ENCODE measurements around the gene UBE2E2. TPM values are rescaled to one million over a fixed set of nuclear protein-coding genes. Genes with fewer than 3 reads are reported as not detected.

UBE2E2 gene
- total RNA-seq, 1 donor from 2014 or later, result 2.0 TPM

DNA sequence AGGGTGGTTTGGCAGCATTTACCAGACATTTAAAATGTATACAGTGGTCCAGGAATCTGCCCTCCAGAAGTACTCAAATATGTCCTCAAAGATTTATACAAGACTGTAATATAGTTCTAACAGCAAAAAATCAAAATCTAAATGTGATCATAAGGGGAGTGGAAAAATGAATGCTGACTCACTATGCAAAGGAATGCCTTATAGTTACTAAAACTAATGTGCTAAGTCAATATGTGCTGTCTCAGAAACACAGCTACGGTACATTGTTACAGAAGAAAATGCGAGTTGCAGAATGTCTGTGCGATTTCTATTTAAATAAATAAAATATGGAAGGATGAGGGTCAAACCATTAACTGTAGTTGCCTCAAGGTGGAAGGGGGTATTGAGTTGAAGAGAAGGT, 372.6 kb downstream of the UBE2E2 start:
- intact Hi-C loops (cut with micrococcal nuclease), result no loop called here

DNA sequence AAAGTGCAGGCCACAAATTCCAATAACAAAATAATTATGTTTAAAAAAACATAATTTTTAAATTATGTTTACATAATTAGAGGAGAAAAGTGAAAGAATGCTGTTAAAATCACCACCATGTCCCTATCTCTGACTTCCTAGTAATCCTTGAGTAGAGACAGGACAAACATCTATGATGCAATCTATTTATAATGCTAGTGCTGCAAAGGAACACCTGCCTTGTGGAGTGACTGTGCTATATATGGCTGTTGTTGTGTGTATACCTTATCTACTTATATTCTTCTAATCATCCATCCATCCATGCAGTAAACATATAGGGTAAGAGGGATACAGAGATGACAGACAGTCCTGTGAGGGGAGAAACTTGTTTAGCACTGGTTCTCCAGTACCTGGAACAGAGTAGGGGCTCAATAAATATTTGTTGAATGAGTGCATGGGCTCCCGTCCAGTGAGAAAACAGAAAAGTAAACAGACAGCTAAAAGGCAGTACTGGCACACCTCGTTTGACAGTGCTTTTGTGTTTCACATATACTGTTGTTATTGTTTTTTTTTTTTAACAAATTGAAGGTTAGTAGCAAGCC, 373.3 kb downstream of the UBE2E2 start:
- intact Hi-C loops (cut with micrococcal nuclease), result no loop called here

DNA sequence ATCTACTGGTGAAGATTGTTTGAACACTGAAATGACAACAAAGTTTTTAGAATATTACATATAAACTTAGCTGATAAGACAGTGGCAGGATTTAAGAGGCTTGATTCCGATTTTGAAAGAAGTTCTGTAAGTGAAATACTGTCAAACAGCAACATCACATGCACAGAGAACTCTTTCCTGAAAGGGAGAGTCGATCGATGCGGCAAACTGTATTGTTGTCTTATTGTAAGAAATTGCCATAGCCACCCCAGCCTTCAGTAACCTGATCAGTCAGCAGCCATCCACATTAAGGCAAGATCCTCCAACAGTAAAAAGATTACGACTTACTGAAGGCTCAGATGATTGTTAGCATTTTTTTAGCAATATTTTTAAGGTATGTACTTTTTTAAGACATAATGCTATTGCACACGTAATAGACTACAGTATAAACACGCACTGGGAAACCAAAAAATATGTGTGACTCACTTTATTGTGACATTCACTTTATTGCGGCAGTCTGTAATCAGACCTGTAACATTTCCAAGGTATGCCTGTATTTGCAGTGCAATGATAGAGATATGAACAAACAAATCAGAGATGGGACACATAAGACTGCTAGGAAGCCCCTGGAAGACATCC, 377.1 kb downstream of the UBE2E2 start:
- intact Hi-C loops (cut with micrococcal nuclease), result no loop called here

DNA sequence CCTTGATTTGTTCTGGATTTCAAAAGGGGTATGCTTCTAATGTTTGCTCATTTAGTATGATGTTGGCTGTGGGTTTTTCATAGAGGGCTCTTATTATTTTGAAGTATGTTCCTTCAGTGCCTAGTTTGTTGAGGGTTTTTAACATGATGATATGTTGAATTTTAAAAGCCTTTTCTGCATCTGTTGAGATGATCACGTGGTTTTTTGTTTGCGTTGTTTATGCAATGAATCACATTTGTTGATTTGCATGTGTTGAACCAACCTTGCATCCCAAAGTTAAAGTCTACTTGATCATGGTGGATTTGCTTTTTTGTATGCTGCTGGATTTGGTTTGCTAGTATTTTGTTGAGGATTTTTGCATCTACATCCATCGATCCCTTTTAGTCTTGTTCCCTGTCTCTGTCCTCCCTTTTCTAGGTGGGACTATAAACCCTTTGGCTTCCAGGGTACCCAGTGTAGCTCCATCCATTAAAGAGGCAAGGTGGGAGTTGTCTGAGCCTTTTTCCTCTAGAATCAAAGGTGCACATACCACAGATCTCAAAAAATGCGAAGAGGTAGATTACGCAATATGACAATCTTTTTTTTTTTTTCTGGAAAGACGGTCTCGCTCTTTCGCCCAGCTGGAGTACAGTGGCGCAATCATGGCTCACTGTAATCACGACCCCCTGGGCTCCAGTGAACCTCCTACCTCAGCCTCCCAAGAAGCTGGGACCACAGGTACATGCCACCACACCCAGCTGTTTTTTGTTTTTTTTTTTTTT, 381.0 kb downstream of the UBE2E2 start:
- intact Hi-C loops (cut with micrococcal nuclease), result no loop called here

DNA sequence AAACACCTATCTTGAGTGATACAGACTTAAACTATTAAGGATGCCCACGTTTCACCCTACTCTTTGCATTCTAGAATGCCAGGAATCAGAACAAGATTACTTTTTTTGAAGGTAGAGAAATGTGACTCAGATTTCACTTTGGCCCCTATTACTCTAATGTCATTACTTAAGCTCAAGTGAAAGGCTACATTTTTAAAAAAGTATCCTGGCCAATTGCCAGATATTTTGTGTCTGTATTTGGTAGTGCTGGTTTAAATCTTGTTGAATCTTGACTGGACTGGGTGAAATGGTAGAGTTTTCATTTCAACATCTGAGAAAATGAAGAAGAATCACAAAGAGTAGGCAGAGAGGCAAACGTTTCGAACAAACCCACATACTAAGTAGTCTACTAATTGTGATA, 384.4 kb downstream of the UBE2E2 start:
- intact Hi-C loops (cut with micrococcal nuclease), result no loop called here

DNA sequence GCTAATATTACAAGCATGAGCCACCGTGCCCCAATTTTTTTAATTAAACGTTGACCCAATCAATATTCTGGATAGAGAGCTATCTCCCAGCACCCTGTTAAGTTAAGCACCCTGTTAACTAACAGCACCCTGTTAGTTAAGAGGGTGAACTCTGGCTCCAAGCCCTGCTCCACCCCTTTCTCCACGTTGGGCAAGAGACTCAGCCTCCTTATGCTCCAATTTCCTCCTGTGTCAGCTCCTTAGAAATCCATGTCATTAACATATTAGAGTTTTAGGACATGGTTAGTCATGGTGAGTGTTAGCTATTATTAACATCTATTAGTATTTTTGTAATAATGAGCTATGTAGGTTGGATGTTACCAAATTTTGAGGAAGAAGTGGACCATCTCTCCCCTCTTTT, 385.4 kb downstream of the UBE2E2 start:
- intact Hi-C loops (cut with micrococcal nuclease), result no loop called here

DNA sequence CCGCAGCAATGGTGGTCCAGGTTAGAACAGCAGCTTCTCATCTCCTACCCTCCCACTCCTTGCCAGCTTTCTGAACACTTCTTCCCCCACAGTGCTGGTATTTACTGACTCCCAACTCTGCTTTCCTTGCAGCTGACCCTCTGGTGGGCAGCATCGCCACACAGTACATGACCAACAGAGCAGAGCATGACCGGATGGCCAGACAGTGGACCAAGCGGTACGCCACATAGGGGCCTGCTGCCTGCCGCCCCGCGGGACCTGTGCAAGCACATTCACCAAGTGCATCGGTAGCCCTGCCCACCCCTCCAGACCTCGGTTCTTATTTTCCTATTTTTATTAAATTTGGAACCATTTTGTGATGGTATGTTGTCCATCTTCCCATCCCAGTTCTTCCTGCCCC, 386.5 kb downstream of the UBE2E2 start:
- intact Hi-C loops (cut with micrococcal nuclease), result no loop called here

DNA sequence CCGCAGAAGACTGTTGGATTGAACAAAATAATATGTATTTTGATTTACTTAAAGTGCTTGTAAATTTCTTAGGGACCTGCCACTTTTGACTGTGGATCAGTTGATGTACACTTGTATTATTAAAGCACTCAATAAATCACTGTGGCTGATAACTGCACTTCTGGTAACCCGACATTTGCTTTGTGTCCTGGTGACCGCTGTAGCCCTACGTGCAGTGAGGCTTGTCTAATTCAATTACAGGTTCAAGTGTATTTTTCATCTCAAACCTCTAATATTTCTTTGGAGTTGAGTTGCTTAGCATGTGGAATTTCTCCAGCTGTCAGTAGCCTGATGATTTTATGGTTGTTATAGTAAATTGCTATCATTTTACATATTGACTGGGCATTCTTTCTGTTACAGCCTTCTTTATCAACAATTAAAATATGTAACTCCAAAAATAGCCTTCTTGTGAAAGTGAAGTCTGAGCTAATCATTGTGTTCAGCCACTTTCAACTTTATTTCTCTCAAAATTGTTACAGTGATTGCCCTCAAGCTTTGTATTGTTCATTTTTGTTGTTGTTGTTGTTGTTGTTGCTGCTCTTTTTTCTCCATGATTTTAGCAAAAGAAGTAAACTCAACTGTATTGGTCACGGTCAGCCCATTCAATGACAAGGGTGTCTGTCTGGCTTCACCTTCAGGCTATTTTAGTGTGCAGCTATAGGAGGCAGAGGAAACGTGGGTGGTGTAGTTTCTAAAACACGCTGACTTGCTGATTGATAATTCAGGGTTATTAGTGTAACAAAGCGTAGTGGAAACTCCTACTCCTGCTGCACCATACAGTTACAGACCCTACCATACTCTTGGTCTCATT, 387.5 kb downstream of the UBE2E2 start:
- intact Hi-C loops (cut with micrococcal nuclease), result no loop called here

DNA sequence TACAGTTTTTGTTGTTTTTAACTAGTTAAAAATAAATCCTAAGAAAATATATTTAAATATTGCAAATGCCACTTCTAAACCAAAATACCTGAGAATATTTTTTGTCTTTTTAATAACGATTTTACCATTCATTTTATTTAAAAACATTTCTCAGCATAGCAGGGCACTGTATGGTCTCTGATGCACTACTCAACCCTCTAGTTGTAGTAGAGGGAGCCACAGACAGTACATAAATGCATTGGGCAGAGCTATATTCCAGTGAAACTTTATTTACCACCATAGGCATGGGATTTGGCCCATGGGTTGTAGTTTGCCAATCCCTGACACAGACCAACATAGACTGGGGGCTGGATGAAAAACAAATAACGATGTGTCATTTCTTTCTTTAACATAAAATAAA, 388.2 kb downstream of the UBE2E2 start:
- intact Hi-C loops (cut with micrococcal nuclease), result no loop called here

DNA sequence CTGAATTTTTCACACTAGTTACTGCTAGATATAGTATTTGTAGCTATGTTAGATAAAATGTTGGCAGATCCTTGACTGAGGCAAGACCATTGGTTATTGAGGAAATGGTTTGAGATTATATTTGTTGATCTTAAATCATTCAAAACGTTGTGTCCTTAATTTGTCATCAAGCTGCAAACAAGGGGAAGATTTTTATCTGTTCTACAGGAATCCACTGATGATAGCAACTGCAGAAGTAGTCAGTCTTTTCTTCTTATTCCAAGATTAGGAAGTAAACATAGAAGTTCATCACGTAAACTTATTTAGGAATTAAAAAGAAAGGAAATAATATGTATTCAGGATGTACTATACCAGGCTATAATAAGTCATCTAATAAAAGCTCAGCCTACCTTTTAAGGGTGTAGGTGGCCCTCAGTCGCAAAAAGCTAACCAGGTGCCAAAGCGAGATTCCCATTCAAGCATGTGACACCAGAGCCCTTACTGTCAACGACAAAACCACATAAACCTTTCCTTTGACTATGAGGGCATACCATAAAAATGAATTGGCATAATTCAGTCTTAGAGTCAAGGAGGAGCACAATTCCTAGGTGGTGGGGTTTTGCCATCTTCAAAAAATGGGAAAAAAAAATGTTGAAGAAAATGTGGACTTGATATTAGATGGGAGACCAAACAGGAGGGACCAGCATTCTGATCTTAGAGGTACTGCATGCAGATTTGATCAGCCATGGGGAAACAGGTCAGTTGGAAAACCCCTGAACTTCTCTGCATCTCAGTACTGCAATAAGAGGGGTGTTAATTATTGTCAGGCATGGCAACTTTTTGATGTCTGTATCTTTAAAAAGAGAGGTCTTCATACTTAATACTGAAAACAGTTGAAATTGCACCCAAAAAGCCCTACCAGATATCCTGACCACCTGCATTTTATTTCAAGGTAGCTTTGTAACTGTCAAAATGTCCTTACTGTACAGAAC, 390.1 kb downstream of the UBE2E2 start:
- intact Hi-C loops (cut with micrococcal nuclease), result no loop called here

DNA sequence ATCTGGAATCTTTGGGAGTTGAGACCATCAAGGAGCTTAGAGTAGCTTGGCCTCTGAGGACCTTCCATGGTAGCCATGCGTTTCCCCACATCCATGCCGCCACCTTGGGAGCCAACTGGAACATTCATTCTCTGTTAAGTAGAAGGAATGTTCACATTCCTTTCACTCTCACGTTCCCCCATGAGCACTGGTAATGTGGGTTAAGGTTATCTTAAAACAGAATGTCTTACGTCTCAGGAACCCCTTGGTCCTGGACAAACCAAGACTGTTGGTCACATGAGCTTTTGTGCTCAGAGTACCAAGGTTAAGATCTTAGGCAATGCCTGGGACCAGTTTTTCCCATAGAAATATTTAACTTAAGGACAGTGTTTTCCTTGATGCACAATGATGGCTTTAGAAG, 390.9 kb downstream of the UBE2E2 start:
- intact Hi-C loops (cut with micrococcal nuclease), result no loop called here

DNA sequence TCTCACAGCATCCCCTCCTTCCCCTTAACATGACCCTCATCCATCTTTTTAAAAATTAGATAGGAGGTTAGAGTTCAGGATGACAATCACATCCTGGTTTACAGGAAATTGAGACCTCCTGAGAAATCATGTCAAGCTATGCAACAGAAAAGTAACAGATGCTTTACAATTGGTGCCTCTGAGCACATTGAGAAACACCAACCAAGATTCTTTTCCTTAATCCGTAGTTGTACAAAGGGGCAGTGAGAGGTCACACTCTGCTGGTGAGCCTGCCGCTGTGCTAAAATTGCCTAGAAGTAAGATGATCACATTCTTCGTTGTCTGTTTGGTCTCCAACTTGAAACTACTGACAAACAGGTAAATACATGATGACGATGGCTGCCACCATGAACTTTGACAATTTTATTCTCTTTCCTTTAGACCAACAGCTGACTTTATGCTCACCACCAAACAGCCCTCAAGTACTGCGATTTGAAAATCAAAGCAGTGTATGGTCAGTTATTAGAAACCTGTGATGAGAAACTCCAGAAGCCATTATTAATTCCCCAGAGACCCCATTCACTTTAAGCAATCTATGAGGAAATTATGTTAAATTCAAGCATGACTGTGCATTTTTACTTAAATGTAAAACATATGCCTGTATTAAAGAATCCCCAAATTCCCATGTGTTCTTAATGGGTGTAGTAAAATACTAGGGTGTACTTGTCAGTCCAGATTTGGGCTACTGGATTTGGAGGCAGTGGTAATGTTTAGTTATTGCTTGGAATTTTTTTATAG, 392.0 kb downstream of the UBE2E2 start:
- intact Hi-C loops (cut with micrococcal nuclease), result no loop called here

DNA sequence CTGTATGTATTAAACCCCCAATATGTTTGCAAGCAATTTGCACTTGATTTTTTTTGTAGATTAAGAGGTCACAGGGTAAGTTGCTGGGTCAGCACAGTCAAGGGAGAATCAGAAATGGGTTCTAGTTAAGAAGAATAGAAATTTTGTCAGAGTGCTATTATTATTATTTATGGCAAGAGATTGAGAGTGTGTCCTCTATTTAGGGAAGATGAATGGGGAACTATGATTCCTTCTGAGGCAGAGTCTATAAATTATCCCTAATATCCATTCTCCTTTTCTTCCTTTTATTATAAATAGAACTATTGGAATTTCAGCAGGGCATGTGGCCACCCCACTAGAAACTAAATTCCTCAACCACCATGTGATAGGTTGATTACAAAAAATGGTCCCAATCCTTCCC, 392.7 kb downstream of the UBE2E2 start:
- intact Hi-C loops (cut with micrococcal nuclease), result no loop called here

DNA sequence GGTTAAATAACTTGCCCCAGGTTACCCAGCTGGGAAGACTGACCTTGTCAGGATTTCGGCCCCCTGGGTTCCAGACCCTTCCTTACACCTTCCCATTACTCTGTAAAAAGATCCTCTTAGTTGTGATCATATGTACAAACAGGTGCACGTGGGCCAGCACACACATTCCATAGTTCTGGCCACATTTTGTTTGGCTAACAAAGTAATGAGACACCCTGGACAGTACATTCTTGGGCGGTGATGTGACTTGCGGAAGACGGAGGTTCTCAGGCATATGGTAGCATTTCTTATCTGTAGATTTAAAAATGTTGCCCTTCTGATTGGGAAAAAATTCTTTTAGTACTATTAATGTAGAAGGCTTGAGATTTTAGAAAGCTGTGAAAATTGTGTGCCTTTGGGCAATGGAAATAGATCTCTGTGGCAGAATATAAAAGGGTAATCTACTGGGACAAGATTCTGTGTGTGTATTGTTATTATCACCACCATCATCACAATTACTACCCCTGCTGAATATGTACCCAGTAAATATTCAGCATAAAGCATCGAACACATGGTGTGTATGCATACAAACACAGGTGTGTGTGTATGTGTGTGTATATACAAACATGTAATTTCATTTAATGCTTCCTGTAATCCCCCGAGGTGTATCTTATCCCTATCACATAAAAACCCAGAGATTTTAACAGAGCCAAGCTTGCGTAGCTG, 397.2 kb downstream of the UBE2E2 start:
- intact Hi-C loops (cut with micrococcal nuclease), result no loop called here

DNA sequence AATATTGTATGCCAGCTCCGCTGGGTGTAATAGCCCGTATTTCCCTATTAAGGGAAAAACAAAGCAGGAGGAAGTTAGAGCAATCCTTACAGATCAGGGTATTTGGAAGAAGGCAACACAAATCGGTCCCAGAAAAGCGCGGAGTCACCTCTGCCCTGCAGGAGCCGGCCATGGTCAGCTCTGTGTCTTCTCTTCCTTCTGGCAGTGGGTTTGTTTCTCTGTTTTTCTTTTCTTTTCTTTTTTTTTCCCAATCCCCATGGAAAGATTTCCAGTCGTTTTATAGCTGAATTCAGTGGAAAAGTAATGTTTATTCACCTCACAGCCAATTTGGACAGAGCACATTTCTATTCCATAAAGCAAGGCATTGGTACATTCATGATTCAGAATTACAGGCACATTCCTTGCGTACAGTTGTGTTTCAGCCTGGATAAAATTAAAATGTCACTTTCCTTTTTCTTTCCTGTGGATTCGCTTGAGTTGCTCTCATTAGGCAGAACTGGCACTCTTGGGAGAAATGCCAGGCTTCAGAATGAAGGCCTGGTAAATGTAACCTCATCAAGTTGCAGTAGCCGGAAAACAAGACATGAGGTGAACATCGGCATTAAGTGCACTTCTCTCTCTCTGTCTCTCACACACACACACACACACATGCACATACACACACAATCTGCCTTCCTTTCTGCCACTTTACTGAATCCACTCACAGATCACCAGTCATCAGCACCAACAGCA, 398.1 kb downstream of the UBE2E2 start:
- intact Hi-C loops (cut with micrococcal nuclease), result no loop called here

DNA sequence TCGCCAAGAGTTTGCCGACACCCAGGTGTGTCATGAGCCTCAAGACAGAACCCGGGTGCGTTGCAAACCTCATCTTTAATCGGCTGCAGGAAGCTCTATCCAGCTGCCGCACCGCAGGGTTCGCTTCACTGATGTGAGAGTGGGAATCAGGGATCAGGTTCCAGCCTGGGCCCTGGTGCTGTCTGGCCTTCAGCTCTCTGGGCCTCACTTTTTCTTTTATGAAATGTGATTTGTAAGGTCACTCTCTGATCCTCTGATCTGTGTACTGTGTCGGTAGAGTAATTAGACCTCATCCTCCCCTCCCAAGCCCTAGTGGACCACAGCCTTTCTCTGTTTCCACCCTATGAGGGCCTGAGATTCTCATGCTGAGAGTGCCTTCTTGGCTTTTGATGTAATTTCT, 399.8 kb downstream of the UBE2E2 start:
- intact Hi-C loops (cut with micrococcal nuclease), result no loop called here

DNA sequence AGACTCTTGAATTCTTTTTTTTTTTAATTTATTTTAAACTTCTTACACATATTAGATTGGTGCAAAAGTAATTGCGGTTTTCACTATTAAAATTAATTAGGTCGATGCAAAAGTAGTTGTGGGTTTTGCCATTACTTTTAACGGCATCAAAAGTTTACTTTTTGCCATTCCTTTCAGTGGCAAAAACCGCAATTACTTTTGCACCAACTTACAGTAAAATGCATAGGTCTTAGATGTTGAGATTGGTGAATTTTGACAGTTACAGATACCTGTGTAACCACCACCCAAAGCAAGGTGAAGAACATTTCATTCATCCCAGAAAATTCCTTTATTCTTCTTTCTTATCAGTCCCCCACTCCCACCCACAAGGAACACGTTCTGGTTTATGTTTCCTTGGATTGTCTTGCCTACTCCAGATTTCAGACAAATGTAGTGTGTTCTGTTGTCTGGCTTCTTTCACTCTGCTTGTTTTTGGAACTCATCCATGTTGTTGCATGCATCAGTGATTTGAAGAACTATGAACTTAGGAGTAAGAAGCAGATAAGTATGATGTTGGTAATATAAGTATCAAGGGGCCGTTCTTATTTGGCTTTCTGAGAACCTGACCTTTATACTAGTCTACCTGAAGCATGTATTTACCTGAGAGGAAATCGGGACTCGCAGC, 404.2 kb downstream of the UBE2E2 start:
- intact Hi-C loops (cut with micrococcal nuclease), result no loop called here

DNA sequence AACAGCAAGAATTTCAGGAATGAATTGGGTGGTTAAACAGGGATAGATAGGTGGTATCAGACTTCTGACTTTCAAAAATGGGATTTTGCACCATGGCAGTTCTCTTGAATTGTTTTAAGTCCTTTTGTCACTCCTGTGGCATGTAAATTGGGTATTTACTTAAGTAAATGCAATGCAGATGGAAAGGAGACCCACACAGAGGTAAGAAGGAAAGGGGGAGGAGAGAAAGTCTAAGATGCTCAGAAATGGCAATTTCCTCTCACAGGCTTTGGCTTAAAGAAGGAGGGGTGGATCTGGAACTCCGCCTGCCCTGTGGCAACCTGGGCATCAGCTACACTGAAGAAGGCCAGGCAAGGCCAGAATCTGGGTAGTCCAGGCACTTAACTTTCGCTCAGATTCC, 405.5 kb downstream of the UBE2E2 start:
- intact Hi-C loops (cut with micrococcal nuclease), result no loop called here
